Motor neuron (in vitro differentiated cells): ENCODE measurements around the gene UBAC1. TPM values are rescaled to one million over a fixed set of nuclear protein-coding genes. Genes with fewer than 3 reads are reported as not detected.
"Not testable (repeated sequence)": the region's sequence is repeated elsewhere in the genome, so short reads cannot be mapped to it uniquely, and the experiment has no call there.

ENCODE experiments used
- ATAC-seq, 8 experiments: fragments of 200-7000 bp; cut with Tn5 transposase; replicated peaks in 6 of 8; 2 replicates each; pipeline ENCODE4 v1.8.0; 2021; ENCODE audit warnings: mild to moderate bottlenecking in 8 of 8, moderate library complexity in 8 of 8
- H3K27ac ChIP-seq, 2 donors: fragments of 250-450 bp; sonication (Bioruptor Pico); 2 replicates each; pipeline ENCODE4 v1.9.0; 2021; ENCODE audit warnings: antibody characterized with exemption in 2 of 2, mild to moderate bottlenecking in 2 of 2, moderate library complexity in 1 of 2
- H3K4me1 ChIP-seq, 2 donors: fragments of 250-450 bp; sonication (Bioruptor Pico); replicated peaks in 1 of 2; 2 replicates each; pipeline ENCODE4 v1.6.1; 2021; ENCODE audit warnings: antibody characterized with exemption in 2 of 2, mild to moderate bottlenecking in 2 of 2, moderate library complexity in 1 of 2
- H3K4me3 ChIP-seq, 5 donors: fragments of 250-450 bp; sonication (Bioruptor Pico); 2 replicates each; pipeline ENCODE4 v1.9.0; 2021; ENCODE audit warnings: antibody characterized with exemption in 5 of 5, mild to moderate bottlenecking in 5 of 5, moderate library complexity in 4 of 5
- WGBS, 10 experiments: fragments of 450-650 bp; shearing (Covaris generic); methylation state at CpG; one replicate each; pipeline ENCODE4 v1.0.0; 2022; 5-methylcytosine and 5-hydroxymethylcytosine counted together
- in situ Hi-C, 9 experiments: fragments of 400-800 bp; cut with MboI; loops; one replicate each; pipeline ENCODE4 v1.15.0; 2021; ENCODE audit warnings: low sequenced_read_pairs in 9 of 9, low pct_unique_long_range_greater_than_20kb in 2 of 9; ENCODE audit not compliant: unreplicated experiment in 9 of 9
- total RNA-seq, 8 experiments: library from RNA; unstranded; fragments of 300-600 nt; gene quantifications; 2 replicates each; pipeline versions ENCODE4 v1.2.3 to v1.2.4, GENCODE V29; 2022

UBAC1 gene
- total RNA-seq, 8 experiments from 2014 or later: 23.2 to 41.9 (median 29.5) TPM

DNA sequence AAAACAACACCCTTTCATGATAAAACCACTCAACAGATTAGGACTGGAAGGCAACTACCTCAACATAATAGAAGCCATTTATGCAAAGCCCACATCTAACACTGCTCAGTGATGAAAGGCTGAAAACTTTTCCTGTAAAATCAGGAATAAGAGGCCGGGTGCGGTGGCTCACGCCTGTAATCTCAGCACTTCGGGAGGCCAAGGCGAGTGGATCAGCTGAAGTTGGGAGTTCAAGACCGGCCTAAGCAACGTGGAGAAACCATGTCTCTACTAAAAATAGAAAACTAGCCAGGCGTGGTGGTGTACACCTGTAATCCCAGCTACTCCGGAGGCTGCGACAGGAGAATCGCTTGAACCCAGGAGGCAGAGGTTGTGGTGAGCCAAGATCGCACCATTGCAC lies 44.9 kb downstream of the UBAC1 start:
- H3K4me1 ChIP-seq, H3K4me3 ChIP-seq, ATAC-seq, H3K27ac ChIP-seq, in situ Hi-C loops: not testable (repeated sequence)
- 60 to 100% (median 90%) methylated on average over 1 to 12 of the region's 12 CpGs; no CpG with 5 or more reads in 2 of the 10 experiments for WGBS, 10 experiments

DNA sequence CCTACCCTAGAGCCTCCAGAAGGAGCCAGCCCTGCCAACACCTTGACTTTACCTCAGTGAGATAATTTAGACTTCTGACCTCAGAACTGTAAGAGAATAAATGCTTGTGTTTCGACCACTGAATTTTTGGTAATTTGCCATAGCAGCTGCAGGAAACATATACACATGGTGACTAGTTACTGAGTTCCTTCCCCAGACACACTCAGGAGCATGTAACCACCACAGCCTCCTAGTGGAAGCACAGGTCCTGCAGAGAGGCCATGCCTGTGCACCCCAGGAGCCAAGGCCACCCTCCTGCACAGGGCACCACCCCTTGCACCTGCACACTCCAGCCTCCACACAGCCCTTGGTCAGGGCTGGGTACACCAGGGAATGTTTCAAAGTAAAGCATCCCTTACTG lies 46.3 kb downstream of the UBAC1 start:
- no peak overlapping the region for H3K27ac ChIP-seq
- 100% methylated on average over 1 of the region's 1 CpG; no CpG with 5 or more reads in 7 of the 10 experiments for WGBS, 10 experiments
- no peak for ATAC-seq
- no peak overlapping the region for H3K4me3 ChIP-seq
- in situ Hi-C loops: no loop called here
- no peaks in the 10 kb centered on the region for H3K4me1 ChIP-seq

DNA sequence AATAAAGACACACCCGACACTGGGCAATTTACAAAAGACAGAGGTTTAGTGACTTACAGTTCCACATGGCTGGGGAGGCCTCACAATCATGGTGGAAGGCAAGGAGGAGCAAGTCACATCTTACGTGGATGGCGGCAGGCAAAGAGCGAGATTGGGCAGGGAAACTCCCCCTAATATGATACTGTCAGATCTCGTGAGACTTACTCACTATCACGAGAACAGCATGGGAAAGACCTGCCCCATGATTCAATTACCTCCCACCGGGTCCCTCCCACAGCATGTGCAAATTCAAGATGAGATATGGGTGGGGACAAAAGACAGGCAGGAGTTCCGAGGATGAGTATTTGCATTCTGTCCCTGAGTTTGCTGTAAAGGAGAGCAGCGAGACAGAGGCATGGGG lies 49.9 kb downstream of the UBAC1 start:
- H3K4me3 ChIP-seq, H3K27ac ChIP-seq, ATAC-seq, in situ Hi-C loops: not testable (repeated sequence)
- peaks cover 9 to 11% of the 10 kb centered on the region in 2 donors for H3K4me1 ChIP-seq
- WGBS, 10 experiments: 75 to 100% (median 90%) methylated on average over 2 to 8 of the region's 9 CpGs; no CpG with 5 or more reads in 2 of the 10 experiments

DNA sequence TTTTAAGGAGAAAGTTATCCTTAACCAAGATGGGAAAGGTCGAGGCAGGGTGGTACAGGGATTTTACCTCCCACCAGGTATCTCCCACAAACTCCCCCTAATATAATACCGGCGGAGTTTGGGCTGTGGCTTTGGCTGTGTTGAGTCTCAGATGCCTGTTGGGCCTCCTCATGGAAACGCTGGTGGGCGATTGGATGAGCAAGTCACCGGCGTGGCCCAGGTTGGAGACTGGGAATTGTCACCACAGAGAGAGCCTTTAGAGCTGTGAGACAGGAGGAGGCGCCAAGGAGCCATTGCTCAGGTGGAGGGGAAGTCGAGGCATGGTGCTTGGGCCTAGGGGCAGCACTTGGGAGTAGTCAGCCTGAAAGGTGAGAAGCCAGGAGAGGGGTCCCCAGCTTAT lies 50.4 kb downstream of the UBAC1 start:
- H3K4me1 ChIP-seq: peaks cover 10 to 11% of the 10 kb centered on the region in 2 donors
- ATAC-seq: no peak

DNA sequence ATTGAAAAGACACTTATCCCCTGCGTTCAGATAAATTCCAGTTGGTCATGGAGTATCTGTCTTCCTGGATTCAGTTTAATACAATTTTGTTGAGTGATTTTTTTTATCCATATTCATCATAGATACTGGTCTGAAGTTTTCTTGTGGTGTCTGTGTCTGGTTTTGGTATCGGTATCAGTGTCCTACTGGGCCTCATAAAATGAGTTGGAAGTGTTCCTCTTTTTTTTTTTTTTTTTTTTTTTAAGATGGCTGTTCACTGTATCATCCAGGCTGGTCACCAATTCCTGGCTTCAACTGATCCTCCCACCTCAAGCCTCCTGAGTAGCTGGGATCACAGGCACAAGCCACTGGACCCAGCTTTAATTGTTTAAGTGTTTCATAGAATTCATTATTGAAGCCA lies 51.0 kb downstream of the UBAC1 start:
- Histone ChIP-seq H3K4me1 (peaks cover 15 to 17% of the 10 kb centered on the region in 2 donors), H3K4me3 (no peak overlapping the region), H3K27ac (no peak overlapping the region)
- 83 to 100% (median 100%) methylated on average over 1 to 2 of the region's 2 CpGs; no CpG with 5 or more reads in 1 of the 10 experiments for WGBS, 10 experiments
- in situ Hi-C loops: no loop called here
- no peak for ATAC-seq

More for the DNA sequence above, 50.4 kb downstream of the UBAC1 start:
- in situ Hi-C loops: no loop called here
- H3K4me3 ChIP-seq: no peak overlapping the region
- H3K27ac ChIP-seq: no peak overlapping the region
- WGBS, 10 experiments: 84 to 100% (median 95%) methylated on average over 2 to 6 of the region's 9 CpGs; no CpG with 5 or more reads in 2 of the 10 experiments

DNA sequence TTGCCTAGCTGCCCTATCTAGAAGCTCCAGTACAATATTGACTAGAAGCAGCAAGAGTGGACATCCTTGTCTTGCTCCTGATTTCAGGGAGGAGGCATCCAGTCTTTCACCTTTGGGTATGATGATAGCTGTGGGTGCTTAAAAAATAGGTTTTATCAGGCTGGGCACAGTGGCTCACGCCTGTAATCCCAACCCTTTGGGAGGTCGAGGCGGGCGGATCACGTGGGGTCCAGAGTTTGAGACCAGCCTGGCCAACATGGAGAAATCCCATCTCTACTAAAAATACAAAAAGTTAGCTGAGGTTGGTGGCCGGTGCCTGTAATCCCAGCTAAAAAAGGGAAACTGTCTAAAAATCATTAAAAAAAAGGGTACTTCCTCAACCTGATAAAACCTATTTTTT lies 51.8 kb downstream of the UBAC1 start:
- Histone ChIP-seq H3K4me1 (peaks cover 18 to 22% of the 10 kb centered on the region in 2 donors), H3K27ac (no peak overlapping the region), H3K4me3 (no peak overlapping the region)
- ATAC-seq: no peak
- WGBS, 10 experiments: 86 to 100% (median 98%) methylated on average over 1 to 6 of the region's 6 CpGs; no CpG with 5 or more reads in 4 of the 10 experiments
- in situ Hi-C loops: no loop called here

DNA sequence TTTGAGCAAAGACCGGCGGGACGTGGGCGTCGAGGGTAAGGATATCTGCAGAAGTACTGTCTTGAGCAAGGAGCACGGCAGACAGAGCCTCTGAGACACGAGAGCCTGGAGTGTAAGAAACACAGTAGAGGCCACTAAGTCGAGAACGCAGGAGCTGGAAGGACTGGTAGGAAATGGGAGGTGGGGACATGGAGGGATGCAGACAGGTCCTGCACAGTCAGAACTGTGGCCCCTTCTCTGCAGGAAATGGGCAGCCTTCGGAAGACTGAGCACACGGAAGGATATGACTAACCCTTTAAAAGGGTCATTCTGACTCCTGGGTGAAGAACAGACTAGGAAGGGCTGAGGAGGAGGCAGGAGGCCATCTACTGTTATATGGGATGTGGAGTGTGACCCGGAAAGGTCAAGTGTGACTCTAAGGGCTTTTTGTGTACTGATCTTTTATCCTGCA lies 52.4 kb downstream of the UBAC1 start:
- 87 to 100% (median 90%) methylated on average over 1 to 10 of the region's 12 CpGs for WGBS, 10 experiments
- H3K4me3 ChIP-seq: peak overlapping the region in 4 of 5 donors; percentile 55 to 85 (median 72)
- H3K27ac ChIP-seq: no peak overlapping the region
- H3K4me1 ChIP-seq: peaks cover 21 to 24% of the 10 kb centered on the region in 2 donors
- no peak for ATAC-seq
- in situ Hi-C loops: no loop called here

DNA sequence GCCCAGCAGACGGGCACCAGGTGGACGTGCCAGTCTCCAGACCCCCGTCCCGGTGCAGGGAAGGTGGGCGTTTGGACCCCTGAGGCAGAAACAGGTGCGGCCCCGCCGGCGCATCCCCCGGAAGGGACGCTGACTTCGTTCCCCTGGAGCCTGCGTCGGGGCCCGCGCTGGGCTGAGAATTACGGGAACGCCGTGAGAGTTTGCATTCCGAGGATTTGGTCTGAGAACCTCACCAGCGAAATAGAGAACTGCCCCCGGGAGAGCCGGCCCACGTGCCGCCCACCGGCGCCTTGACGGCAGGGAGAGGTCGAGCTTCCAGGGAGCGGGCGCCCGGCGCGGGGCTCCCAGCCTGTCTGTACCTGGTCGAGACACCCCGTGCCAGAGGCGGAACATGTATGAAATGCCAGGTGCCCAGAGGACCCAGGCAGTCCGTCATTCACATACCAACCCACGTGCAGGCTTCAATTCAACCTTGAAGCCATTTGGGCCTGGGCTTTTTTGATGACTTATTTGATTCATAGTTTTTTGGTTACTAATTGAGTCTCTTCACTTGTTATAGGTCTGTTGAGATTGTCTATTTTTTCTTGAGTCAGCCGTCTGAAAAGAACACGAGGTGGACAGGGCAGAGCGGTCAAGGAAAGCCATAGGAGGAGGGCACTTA lies 53.0 kb downstream of the UBAC1 start:
- in situ Hi-C loops: no loop called here
- H3K4me3 ChIP-seq: peak overlapping the region; percentile 55 to 85 (median 74)
- peak overlapping the region; percentile 71 to 82 for H3K27ac ChIP-seq
- 8 to 100% (median 73%) methylated on average over 1 to 14 of the region's 42 CpGs; no CpG with 5 or more reads in 2 of the 10 experiments for WGBS, 10 experiments
- peaks cover 27 to 29% of the 10 kb centered on the region in 2 donors for H3K4me1 ChIP-seq
- ATAC-seq: peak in 3 of 8 experiments; percentile 2 to 10 (median 9)

DNA sequence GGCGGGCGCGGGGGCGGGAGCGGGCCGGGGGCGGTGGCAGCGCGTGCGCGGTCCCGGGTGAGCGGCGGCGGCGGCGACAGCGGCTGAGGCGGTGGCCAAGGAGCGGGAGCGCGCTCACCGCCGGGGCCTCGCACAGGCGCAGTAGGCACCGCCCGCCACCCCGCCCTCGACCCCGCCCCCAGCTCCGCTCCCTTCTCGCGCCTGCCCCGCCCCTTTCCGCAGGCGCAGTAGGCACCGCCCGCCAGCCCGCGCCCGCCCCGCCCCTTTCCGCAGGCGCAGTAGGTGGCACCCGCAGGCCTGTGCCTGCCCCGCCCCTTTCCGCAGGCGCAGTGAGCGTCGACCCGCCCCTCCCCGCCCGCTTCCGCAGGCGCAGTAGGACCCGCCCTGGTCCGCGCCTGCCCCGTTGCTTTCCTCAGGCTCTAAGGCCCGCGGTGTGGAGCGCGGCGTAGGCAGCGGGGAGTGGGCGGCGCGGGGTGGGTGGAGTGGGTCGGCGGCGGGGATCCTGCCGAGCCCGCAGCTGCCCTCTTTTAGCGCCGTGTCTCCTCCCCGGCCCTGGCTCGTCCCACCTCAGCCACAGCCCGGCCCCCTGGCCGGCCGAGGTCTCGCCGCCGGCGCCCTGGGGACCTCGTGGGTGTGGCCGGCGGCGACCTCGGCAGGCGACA lies 53.6 kb downstream of the UBAC1 start, which contains the start of gene CAMSAP1:
TSS of gene CAMSAP1 (minus strand) at position 116 of the 662 bp plus-strand sequence. CDS start 387 bp downstream, outside the sequence.
- peaks cover 31 to 32% of the 10 kb centered on the region in 2 donors for H3K4me1 ChIP-seq
- H3K27ac ChIP-seq: peak within 1 kb of the TSS; percentile 94 to 97
- 0% methylated on average over 6 of the region's 91 CpGs; no CpG with 5 or more reads in 9 of the 10 experiments for WGBS, 10 experiments
- peak; percentile 78 to 89 (median 87) for ATAC-seq
- peak within 1 kb of the TSS; percentile 71 to 95 (median 85) for H3K4me3 ChIP-seq
- in situ Hi-C loops: no loop called here

DNA sequence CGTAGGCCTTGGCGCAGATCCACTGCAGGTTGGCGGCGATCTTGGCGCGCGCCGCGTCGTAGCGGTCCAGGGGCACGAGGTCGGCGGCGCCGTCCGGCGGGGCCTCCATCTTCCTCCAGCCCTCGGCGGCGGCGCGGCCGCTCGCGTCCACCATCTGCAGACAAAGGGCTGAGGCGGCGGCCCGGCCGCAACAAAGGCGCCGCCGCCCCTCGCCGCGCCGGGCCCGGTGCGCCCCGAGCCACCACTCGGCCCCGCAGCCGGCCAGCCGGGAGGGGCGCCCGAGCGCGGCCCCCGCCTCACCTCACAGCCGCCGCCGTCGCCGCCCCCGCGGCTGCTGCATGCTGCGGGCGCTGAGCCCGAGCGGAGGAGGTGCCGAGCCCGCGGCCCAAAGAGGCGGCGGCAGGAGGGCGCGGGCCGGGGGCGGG lies 54.2 kb downstream of the UBAC1 start:
- H3K4me3 ChIP-seq: peak overlapping the region; percentile 61 to 95 (median 85)
- in situ Hi-C loops: no loop called here
- peak in 4 of 8 experiments; percentile 30 to 45 (median 42) for ATAC-seq
- H3K27ac ChIP-seq: peak overlapping the region; percentile 94 to 97
- WGBS, 10 experiments: 1% methylated on average over 12 of the region's 69 CpGs; no CpG with 5 or more reads in 9 of the 10 experiments
- H3K4me1 ChIP-seq: peaks cover 31 to 32% of the 10 kb centered on the region in 2 donors

DNA sequence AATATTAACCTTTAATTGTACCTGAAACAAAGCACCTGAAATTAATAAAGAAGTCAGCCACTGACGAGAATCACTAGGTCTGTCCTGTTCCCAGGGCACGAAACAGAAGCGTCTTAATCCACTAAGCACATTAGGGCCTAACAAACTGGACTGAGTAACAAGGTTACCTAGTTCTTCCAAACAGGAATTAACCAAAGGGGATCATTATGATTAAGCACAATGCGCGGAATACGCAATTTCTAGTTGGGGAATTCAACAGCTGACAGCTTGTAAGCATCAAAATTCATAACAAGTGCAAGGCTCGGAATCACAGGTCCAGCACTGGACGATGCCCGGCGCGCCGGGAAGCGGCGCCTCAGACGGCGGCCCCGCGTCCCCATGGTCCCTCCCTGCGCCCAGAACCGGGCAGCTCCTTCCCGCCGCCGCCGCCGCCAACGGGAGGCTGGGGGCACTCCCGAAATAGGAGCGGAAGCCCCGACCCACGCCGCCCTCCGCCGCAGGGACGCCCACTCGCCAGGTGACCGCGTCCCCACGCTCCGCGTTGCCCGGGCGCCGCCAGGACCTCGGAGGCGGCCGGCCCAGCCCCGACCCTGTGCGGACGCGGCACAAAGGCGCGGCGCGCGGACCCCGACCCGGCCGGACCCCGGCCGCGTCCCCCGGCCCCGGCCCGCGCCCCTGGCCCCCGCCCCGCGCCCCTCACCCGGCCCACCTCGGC lies 54.7 kb downstream of the UBAC1 start:
- peaks cover 31 to 32% of the 10 kb centered on the region in 2 donors for H3K4me1 ChIP-seq
- peak; percentile 9 to 26 (median 16) for ATAC-seq
- H3K4me3 ChIP-seq: peak overlapping the region; percentile 61 to 95 (median 85)
- 0 to 10% (median 1%) methylated on average over 1 to 7 of the region's 70 CpGs for WGBS, 10 experiments
- in situ Hi-C loops: no loop called here
- H3K27ac ChIP-seq: peak overlapping the region; percentile 94 to 97

DNA sequence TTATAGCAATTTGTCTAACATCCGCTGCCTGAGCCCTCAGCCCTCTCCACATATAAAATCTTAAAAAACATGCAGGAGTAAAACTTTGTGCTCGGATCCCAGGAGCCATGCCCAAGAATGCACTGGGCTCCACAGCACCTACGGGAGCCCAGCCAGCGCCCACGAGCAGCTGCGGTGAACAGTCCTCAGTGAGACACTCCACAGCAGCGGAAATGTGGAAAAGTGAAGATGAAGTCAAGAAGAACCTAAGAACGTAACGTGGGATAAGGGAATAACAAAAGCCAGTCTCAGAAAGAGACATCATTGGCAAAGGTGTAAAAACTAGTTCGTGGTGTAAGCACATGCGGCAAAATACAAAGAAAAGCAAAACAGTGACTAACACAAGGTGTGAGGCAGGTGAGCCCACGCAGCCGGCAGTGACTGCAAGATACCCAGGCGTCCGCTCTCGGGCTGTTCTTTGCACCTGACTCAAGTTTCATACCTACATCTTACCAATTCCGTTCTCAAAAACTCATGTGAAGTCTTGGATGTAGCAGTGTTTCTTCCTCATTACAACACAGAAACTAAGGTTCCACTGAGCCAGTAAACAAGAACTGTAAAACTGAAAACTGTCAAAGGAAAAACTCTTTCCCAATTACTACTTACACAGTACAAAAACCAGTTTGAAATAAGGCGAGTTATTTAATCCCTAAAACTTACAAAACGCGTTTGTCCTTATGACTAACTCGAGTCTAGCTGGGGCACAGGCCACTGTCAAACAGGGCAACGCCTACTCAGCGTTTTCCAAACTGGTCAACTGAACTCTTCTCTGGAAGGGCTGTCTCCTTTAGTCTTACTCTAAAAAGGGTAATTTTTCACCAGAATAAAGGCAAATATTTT lies 55.6 kb downstream of the UBAC1 start:
- no peak overlapping the region for H3K27ac ChIP-seq
- peak overlapping the region; percentile 61 to 95 (median 85) for H3K4me3 ChIP-seq
- peak in 1 of 8 experiments; percentile 4 for ATAC-seq
- WGBS, 10 experiments: 0 to 82% (median 58%) methylated on average over 3 to 19 of the region's 23 CpGs
- in situ Hi-C loops: no loop called here
- peaks cover 31 to 32% of the 10 kb centered on the region in 2 donors for H3K4me1 ChIP-seq
